Activated naive CD8-positive, alpha-beta T cell treated with anti-CD3 and anti-CD28 coated beads, Interleukin-2, amount 50 U/mL, for 24 hours (primary cell): ENCODE measurements around the gene ETV1.

Experiments
- ATAC-seq: fragments of 150-1000 bp; cut with Tn5 transposase; one replicate; pipeline ENCODE4 v1.10.0; 2021
- DNase-seq: peaks from one replicate; pipeline ENCODE4 v3.0.0; 2021
- H3K27ac Mint-ChIP-seq: one replicate; pipeline ENCODE4 v1.8.0; 2021; ENCODE audit warnings: mild to moderate bottlenecking, mixed read lengths
- H3K27me3 Mint-ChIP-seq: one replicate; pipeline ENCODE4 v1.8.0; 2021; ENCODE audit warnings: mixed read lengths
- H3K36me3 Mint-ChIP-seq: one replicate; pipeline ENCODE4 v1.8.0; 2021; ENCODE audit warnings: low read depth, mixed read lengths
- H3K4me1 Mint-ChIP-seq: one replicate; pipeline ENCODE4 v1.8.0; 2021; ENCODE audit warnings: mixed read lengths
- H3K4me3 Mint-ChIP-seq: one replicate; pipeline ENCODE4 v1.8.0; 2021; ENCODE audit warnings: mild to moderate bottlenecking, moderate library complexity, mixed read lengths
- H3K9me3 Mint-ChIP-seq: one replicate; pipeline ENCODE4 v1.8.0; 2021; ENCODE audit warnings: mixed read lengths

The ETV1 gene

GRCh38 chr7:13979671-13980435, 9.6 kb downstream of the ETV1 start:
- no peak for ATAC-seq
- DNase-seq, result no peak
- H3K4me1 Mint-ChIP-seq, result peaks cover 9% of the 10 kb centered on the region
- H3K27me3 Mint-ChIP-seq, result no peaks in the 10 kb centered on the region
- no peaks in the 10 kb centered on the region for H3K36me3 Mint-ChIP-seq
- no peaks in the 10 kb centered on the region for H3K9me3 Mint-ChIP-seq
- H3K4me3 Mint-ChIP-seq, result no peak overlapping the region
- H3K27ac Mint-ChIP-seq, result no peak overlapping the region

GRCh38 chr7:13976594-13976993, 12.9 kb downstream of the ETV1 start:
- H3K36me3 Mint-ChIP-seq, result no peaks in the 10 kb centered on the region
- no peak overlapping the region for H3K4me3 Mint-ChIP-seq
- ATAC-seq (no peak), DNase-seq (no peak)
- H3K27ac Mint-ChIP-seq, result no peak overlapping the region
- H3K9me3 Mint-ChIP-seq, result peaks cover 3% of the 10 kb centered on the region
- peaks cover 2% of the 10 kb centered on the region for H3K4me1 Mint-ChIP-seq
- H3K27me3 Mint-ChIP-seq, result peaks cover 7% of the 10 kb centered on the region

GRCh38 chr7:13965077-13965476, 24.4 kb downstream of the ETV1 start:
- H3K27ac Mint-ChIP-seq, result no peak overlapping the region

GRCh38 chr7:13963925-13964324, 25.5 kb downstream of the ETV1 start:
- no peaks in the 10 kb centered on the region for H3K27me3 Mint-ChIP-seq
- no peaks in the 10 kb centered on the region for H3K36me3 Mint-ChIP-seq
- DNase-seq, result no peak
- no peak for ATAC-seq
- no peak overlapping the region for H3K4me3 Mint-ChIP-seq
- no peaks in the 10 kb centered on the region for H3K4me1 Mint-ChIP-seq
- H3K9me3 Mint-ChIP-seq, result no peaks in the 10 kb centered on the region
- H3K27ac Mint-ChIP-seq, result no peak overlapping the region

More at GRCh38 chr7:13965077-13965476, 24.4 kb downstream of the ETV1 start:
- H3K9me3 Mint-ChIP-seq, result no peaks in the 10 kb centered on the region
- ATAC-seq (no peak), DNase-seq (no peak)
- no peaks in the 10 kb centered on the region for H3K4me1 Mint-ChIP-seq
- no peaks in the 10 kb centered on the region for H3K36me3 Mint-ChIP-seq
- no peak overlapping the region for H3K4me3 Mint-ChIP-seq
- H3K27me3 Mint-ChIP-seq, result no peaks in the 10 kb centered on the region

GRCh38 chr7:13955494-13955893, 34.0 kb downstream of the ETV1 start:
- DNase-seq (no peak), ATAC-seq (no peak)

GRCh38 chr7:13953368-13953767, 36.1 kb downstream of the ETV1 start:
- Mint-ChIP-seq H3K4me3 (no peak overlapping the region), H3K36me3 (no peaks in the 10 kb centered on the region), H3K27ac (no peak overlapping the region), H3K9me3 (no peaks in the 10 kb centered on the region), H3K27me3 (no peaks in the 10 kb centered on the region), H3K4me1 (no peaks in the 10 kb centered on the region)
- ATAC-seq (no peak), DNase-seq (no peak)

More at GRCh38 chr7:13955494-13955893, 34.0 kb downstream of the ETV1 start:
- Mint-ChIP-seq H3K4me3 (no peak overlapping the region), H3K27me3 (no peaks in the 10 kb centered on the region), H3K27ac (no peak overlapping the region), H3K9me3 (no peaks in the 10 kb centered on the region), H3K36me3 (no peaks in the 10 kb centered on the region), H3K4me1 (no peaks in the 10 kb centered on the region)

- Mint-ChIP-seq H3K4me1 (no peaks in the 10 kb centered on the region), H3K4me3 (no peak overlapping the region), H3K27ac (no peak overlapping the region), H3K9me3 (no peaks in the 10 kb centered on the region), H3K36me3 (no peaks in the 10 kb centered on the region), H3K27me3 (no peaks in the 10 kb centered on the region)
- no peak for DNase-seq
- ATAC-seq, result no peak
Measured at GRCh38 chr7:13952921-13953320, 36.5 kb downstream of the ETV1 start.

- ATAC-seq (no peak), DNase-seq (no peak)
- H3K9me3 Mint-ChIP-seq, result no peaks in the 10 kb centered on the region
- H3K4me3 Mint-ChIP-seq, result no peak overlapping the region
- no peaks in the 10 kb centered on the region for H3K4me1 Mint-ChIP-seq
- no peak overlapping the region for H3K27ac Mint-ChIP-seq
- H3K36me3 Mint-ChIP-seq, result no peaks in the 10 kb centered on the region
- H3K27me3 Mint-ChIP-seq, result no peaks in the 10 kb centered on the region
Measured at GRCh38 chr7:13949939-13950338, 39.5 kb downstream of the ETV1 start.

GRCh38 chr7:13949445-13949844, 40.0 kb downstream of the ETV1 start:
- no peaks in the 10 kb centered on the region for H3K9me3 Mint-ChIP-seq
- H3K4me3 Mint-ChIP-seq, result no peak overlapping the region
- DNase-seq (no peak), ATAC-seq (no peak)
- no peaks in the 10 kb centered on the region for H3K36me3 Mint-ChIP-seq
- H3K4me1 Mint-ChIP-seq, result no peaks in the 10 kb centered on the region
- no peak overlapping the region for H3K27ac Mint-ChIP-seq
- H3K27me3 Mint-ChIP-seq, result no peaks in the 10 kb centered on the region

- no peak overlapping the region for H3K4me3 Mint-ChIP-seq
- H3K9me3 Mint-ChIP-seq, result no peaks in the 10 kb centered on the region
- H3K4me1 Mint-ChIP-seq, result no peaks in the 10 kb centered on the region
- H3K36me3 Mint-ChIP-seq, result no peaks in the 10 kb centered on the region
- no peak overlapping the region for H3K27ac Mint-ChIP-seq
- ATAC-seq, result no peak
- no peak for DNase-seq
- no peaks in the 10 kb centered on the region for H3K27me3 Mint-ChIP-seq
Measured at GRCh38 chr7:13948019-13948801, 41.3 kb downstream of the ETV1 start.

- Mint-ChIP-seq H3K27me3 (no peaks in the 10 kb centered on the region), H3K4me1 (no peaks in the 10 kb centered on the region), H3K27ac (no peak overlapping the region), H3K9me3 (no peaks in the 10 kb centered on the region), H3K4me3 (no peak overlapping the region), H3K36me3 (no peaks in the 10 kb centered on the region)
- ATAC-seq (no peak), DNase-seq (no peak)
Measured at GRCh38 chr7:13947535-13947934, 41.9 kb downstream of the ETV1 start.

GRCh38 chr7:13946181-13946580, 43.3 kb downstream of the ETV1 start:
- Mint-ChIP-seq H3K4me3 (no peak overlapping the region), H3K36me3 (no peaks in the 10 kb centered on the region), H3K27me3 (no peaks in the 10 kb centered on the region), H3K4me1 (no peaks in the 10 kb centered on the region), H3K27ac (no peak overlapping the region), H3K9me3 (no peaks in the 10 kb centered on the region)
- DNase-seq (no peak), ATAC-seq (no peak)

- H3K36me3 Mint-ChIP-seq, result no peaks in the 10 kb centered on the region
- H3K4me3 Mint-ChIP-seq, result no peak overlapping the region
- H3K4me1 Mint-ChIP-seq, result no peaks in the 10 kb centered on the region
- H3K9me3 Mint-ChIP-seq, result no peaks in the 10 kb centered on the region
- H3K27me3 Mint-ChIP-seq, result no peaks in the 10 kb centered on the region
- H3K27ac Mint-ChIP-seq, result no peak overlapping the region
- ATAC-seq (no peak), DNase-seq (no peak)
Measured at GRCh38 chr7:13945670-13946069, 43.8 kb downstream of the ETV1 start.

GRCh38 chr7:13933536-13933935, 55.9 kb downstream of the ETV1 start:
- Mint-ChIP-seq H3K27ac (no peak overlapping the region), H3K4me3 (no peak overlapping the region), H3K27me3 (no peaks in the 10 kb centered on the region), H3K4me1 (no peaks in the 10 kb centered on the region), H3K9me3 (no peaks in the 10 kb centered on the region), H3K36me3 (no peaks in the 10 kb centered on the region)
- ATAC-seq (no peak), DNase-seq (no peak)

GRCh38 chr7:13933091-13933490, 56.4 kb downstream of the ETV1 start:
- Mint-ChIP-seq H3K36me3 (no peaks in the 10 kb centered on the region), H3K27ac (no peak overlapping the region), H3K9me3 (no peaks in the 10 kb centered on the region), H3K27me3 (no peaks in the 10 kb centered on the region), H3K4me3 (no peak overlapping the region), H3K4me1 (no peaks in the 10 kb centered on the region)
- DNase-seq, result no peak
- no peak for ATAC-seq
